Measurements from ENCODE around the gene DBI.

The DBI gene

DNA sequence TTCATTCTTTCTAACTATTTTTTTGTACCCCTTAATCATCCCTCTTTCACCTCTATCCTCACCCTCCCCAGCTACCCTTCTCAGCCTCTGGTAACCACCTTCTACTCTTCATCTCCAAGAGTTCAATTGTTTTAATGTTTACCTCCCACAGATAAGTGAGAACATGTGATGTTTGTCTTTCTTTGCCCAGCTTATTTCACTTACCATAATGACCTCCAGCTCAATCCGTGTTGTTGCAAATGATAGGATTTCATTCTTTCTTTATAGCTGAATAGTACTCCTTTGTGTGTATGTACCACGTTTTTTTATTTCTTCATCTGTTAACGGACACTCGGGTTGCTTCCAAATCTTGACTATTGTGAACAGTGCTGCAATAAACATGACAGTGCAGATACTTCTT, 42.7 kb downstream of the DBI start:
- Histone ChIP-seq H3K4me1 (ENCODE audit: control insufficient read depth in 5 of 5, insufficient read depth in 5 of 5, low read length in 5 of 5) (peaks cover 4 to 11% (median 7%) of the 10 kb centered on the region in 5 donors), H3K27me3 (ENCODE audit: control insufficient read depth in 5 of 5, insufficient read depth in 4 of 5, low read length in 5 of 5) (no peaks in the 10 kb centered on the region), H3K4me3 (ENCODE audit: low read depth in 1 of 5, low read length in 5 of 5) (no peak overlapping the region), H3K9ac (ENCODE audit: low read length in 5 of 5) (no peak overlapping the region), H3K36me3 (ENCODE audit: control insufficient read depth in 5 of 5, insufficient read depth in 5 of 5, low read length in 5 of 5) (no peaks in the 10 kb centered on the region), H3K9me3 (ENCODE audit: control insufficient read depth in 5 of 5, low read length in 5 of 5) (peaks cover 0 to 3% (median 0%) of the 10 kb centered on the region in 5 donors), H3K27ac (ENCODE audit: low read depth, low read length) (no peak overlapping the region)

DNA sequence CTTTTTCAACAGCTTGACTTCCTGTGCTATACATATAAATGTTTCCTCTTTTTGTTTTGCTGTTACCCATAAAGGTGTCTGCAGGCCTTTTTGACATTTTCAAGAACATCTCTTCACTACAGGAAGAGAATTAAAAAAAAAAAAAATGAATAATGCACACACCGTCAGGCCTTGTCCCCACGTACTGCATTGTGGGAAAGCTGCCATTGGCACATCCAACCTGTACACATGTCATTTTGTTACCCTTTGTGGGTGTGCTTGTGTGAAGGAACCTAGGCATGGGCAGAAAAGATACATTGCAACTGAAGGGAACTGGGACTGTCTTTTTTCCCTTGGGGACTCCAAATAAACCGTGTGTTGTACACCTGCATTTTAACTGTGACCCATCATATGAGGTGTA, 48.1 kb downstream of the DBI start:
- Histone ChIP-seq H3K36me3 (ENCODE audit: control insufficient read depth in 5 of 5, insufficient read depth in 5 of 5, low read length in 5 of 5) (no peaks in the 10 kb centered on the region), H3K9me3 (ENCODE audit: control insufficient read depth in 5 of 5, low read length in 5 of 5) (no peaks in the 10 kb centered on the region), H3K27me3 (ENCODE audit: control insufficient read depth in 5 of 5, insufficient read depth in 4 of 5, low read length in 5 of 5) (no peaks in the 10 kb centered on the region), H3K27ac (ENCODE audit: low read depth, low read length) (no peak overlapping the region), H3K4me1 (ENCODE audit: control insufficient read depth in 5 of 5, insufficient read depth in 5 of 5, low read length in 5 of 5) (peaks cover 0 to 17% (median 7%) of the 10 kb centered on the region in 5 donors), H3K9ac (ENCODE audit: low read length in 5 of 5) (no peak overlapping the region), H3K4me3 (ENCODE audit: low read depth in 1 of 5, low read length in 5 of 5) (no peak overlapping the region)

DNA sequence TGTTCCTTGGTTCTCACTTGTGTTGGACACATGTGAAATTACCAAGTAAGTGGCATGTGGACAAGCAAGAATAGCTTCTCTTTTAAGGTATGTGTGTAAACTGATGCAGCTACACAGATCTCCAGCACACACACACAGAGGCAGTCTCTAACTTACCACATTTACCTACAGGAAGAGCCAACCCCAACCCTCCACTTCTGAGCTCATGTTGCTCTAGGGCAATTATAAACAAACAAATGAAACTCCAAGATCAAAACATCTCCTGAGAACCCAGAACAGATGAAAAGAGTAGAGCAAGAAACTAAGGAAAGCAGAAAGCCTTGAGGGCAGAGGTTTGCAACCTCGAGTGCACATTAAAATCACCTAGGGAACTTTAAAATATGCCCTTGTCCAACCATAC, 48.9 kb downstream of the DBI start:
- H3K4me3 ChIP-seq (ENCODE audit: low read depth in 1 of 5, low read length in 5 of 5) = no peak overlapping the region
- peaks cover 0 to 24% (median 14%) of the 10 kb centered on the region in 5 donors for H3K4me1 ChIP-seq (ENCODE audit: control insufficient read depth in 5 of 5, insufficient read depth in 5 of 5, low read length in 5 of 5)
- no peak overlapping the region for H3K27ac ChIP-seq (ENCODE audit: low read depth, low read length)
- H3K9me3 ChIP-seq (ENCODE audit: control insufficient read depth in 5 of 5, low read length in 5 of 5) = no peaks in the 10 kb centered on the region
- H3K36me3 ChIP-seq (ENCODE audit: control insufficient read depth in 5 of 5, insufficient read depth in 5 of 5, low read length in 5 of 5) = no peaks in the 10 kb centered on the region
- H3K9ac ChIP-seq (ENCODE audit: low read length in 5 of 5) = no peak overlapping the region
- no peaks in the 10 kb centered on the region for H3K27me3 ChIP-seq (ENCODE audit: control insufficient read depth in 5 of 5, insufficient read depth in 4 of 5, low read length in 5 of 5)

DNA sequence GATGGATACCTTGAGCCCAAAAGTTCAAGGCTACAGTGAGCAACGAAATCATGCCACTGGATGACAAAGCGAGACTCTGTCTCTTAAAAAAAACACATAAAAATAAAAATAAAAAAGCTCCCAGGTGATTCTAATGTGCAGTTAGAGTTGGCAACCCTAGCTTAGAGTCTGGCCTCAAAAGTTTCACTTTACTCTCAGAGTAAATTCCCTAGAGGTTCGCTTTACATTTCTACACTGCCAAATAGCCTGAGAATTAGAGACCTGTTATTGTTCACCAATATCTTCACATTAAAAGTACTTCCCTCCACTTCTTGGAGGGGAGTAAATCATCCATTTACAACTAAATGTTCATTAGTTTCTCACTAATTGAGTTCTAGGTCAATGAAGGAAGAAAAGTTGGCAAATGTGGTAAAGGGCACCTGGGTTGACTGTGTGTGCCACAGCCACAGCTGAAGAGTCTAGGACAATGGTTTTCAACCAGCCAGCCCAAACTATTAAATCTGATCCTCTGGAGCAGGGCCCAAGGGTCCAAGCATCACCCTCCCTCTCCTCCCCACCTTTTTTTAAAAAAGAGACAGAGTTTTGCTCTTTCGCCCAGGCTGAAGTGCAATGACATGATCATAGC, 49.6 kb downstream of the DBI start:
- H3K36me3 ChIP-seq (ENCODE audit: control insufficient read depth in 5 of 5, insufficient read depth in 5 of 5, low read length in 5 of 5) = no peaks in the 10 kb centered on the region
- no peaks in the 10 kb centered on the region for H3K27me3 ChIP-seq (ENCODE audit: control insufficient read depth in 5 of 5, insufficient read depth in 4 of 5, low read length in 5 of 5)
- H3K9me3 ChIP-seq (ENCODE audit: control insufficient read depth in 5 of 5, low read length in 5 of 5) = no peaks in the 10 kb centered on the region
- no peak overlapping the region for H3K4me3 ChIP-seq (ENCODE audit: low read depth in 1 of 5, low read length in 5 of 5)
- H3K27ac ChIP-seq (ENCODE audit: low read depth, low read length) = no peak overlapping the region
- H3K9ac ChIP-seq (ENCODE audit: low read length in 5 of 5) = no peak overlapping the region
- H3K4me1 ChIP-seq (ENCODE audit: control insufficient read depth in 5 of 5, insufficient read depth in 5 of 5, low read length in 5 of 5) = peaks cover 0 to 32% (median 22%) of the 10 kb centered on the region in 5 donors

DNA sequence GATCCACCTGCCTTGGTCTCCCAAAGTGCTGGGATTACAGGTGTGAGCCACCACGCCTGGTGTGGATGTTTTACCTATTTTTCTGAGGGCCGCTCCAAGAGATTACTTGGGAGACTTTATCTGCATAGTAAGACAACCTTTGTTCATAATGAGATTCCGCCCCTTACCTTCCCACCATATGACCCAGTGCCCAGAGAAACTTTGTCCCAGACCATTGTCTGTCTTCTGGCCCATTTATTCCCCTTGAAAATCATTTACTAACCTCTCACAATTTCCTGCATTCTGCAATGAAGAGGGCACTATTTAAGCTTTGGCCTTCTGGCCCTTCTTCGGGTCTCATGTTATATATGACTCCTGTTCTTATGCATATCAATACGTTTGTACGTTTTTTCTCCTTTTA, 51.1 kb downstream of the DBI start:
- Histone ChIP-seq H3K9ac (ENCODE audit: low read length in 5 of 5) (no peak overlapping the region), H3K4me3 (ENCODE audit: low read depth in 1 of 5, low read length in 5 of 5) (no peak overlapping the region), H3K9me3 (ENCODE audit: control insufficient read depth in 5 of 5, low read length in 5 of 5) (no peaks in the 10 kb centered on the region), H3K27ac (ENCODE audit: low read depth, low read length) (no peak overlapping the region), H3K4me1 (ENCODE audit: control insufficient read depth in 5 of 5, insufficient read depth in 5 of 5, low read length in 5 of 5) (peaks cover 0 to 39% (median 24%) of the 10 kb centered on the region in 5 donors), H3K27me3 (ENCODE audit: control insufficient read depth in 5 of 5, insufficient read depth in 4 of 5, low read length in 5 of 5) (no peaks in the 10 kb centered on the region), H3K36me3 (ENCODE audit: control insufficient read depth in 5 of 5, insufficient read depth in 5 of 5, low read length in 5 of 5) (no peaks in the 10 kb centered on the region)

DNA sequence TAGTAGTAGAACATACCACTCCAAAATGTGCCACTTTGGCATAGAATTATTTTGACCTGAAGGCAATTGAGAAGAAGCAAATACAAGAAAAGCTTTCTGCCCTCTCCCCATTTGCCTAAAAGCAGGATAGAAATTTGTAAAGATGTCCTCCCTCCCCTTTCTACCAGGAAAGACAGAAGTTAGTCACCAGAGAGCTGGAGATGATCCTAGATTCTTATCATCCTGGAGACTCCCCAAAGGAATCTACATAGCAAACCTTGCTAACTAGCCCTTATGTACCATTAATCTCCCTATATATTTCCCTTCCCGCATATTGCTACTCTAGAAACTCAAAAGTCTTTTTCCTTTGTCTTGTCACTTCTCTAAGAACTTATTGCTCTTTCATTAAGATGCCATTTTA, 52.3 kb downstream of the DBI start:
- Histone ChIP-seq H3K27ac (ENCODE audit: low read depth, low read length) (peak overlapping the region; percentile 82), H3K36me3 (ENCODE audit: control insufficient read depth in 5 of 5, insufficient read depth in 5 of 5, low read length in 5 of 5) (no peaks in the 10 kb centered on the region), H3K9me3 (ENCODE audit: control insufficient read depth in 5 of 5, low read length in 5 of 5) (no peaks in the 10 kb centered on the region), H3K27me3 (ENCODE audit: control insufficient read depth in 5 of 5, insufficient read depth in 4 of 5, low read length in 5 of 5) (no peaks in the 10 kb centered on the region), H3K4me1 (ENCODE audit: control insufficient read depth in 5 of 5, insufficient read depth in 5 of 5, low read length in 5 of 5) (peaks cover 0 to 39% (median 24%) of the 10 kb centered on the region in 5 donors), H3K4me3 (ENCODE audit: low read depth in 1 of 5, low read length in 5 of 5) (no peak overlapping the region), H3K9ac (ENCODE audit: low read length in 5 of 5) (no peak overlapping the region)

GRCh38 chr2:119419803-119420508, 53.2 kb downstream of the DBI start:
- H3K4me3 ChIP-seq (ENCODE audit: low read depth in 1 of 5, low read length in 5 of 5) = peak overlapping the region in 1 of 5 donors; percentile 10
- peak overlapping the region; percentile 82 for H3K27ac ChIP-seq (ENCODE audit: low read depth, low read length)
- no peaks in the 10 kb centered on the region for H3K36me3 ChIP-seq (ENCODE audit: control insufficient read depth in 5 of 5, insufficient read depth in 5 of 5, low read length in 5 of 5)
- peak overlapping the region in 1 of 5 donors; percentile 36 for H3K9ac ChIP-seq (ENCODE audit: low read length in 5 of 5)
- peaks cover 0 to 39% (median 24%) of the 10 kb centered on the region in 5 donors for H3K4me1 ChIP-seq (ENCODE audit: control insufficient read depth in 5 of 5, insufficient read depth in 5 of 5, low read length in 5 of 5)
- H3K27me3 ChIP-seq (ENCODE audit: control insufficient read depth in 5 of 5, insufficient read depth in 4 of 5, low read length in 5 of 5) = no peaks in the 10 kb centered on the region
- no peaks in the 10 kb centered on the region for H3K9me3 ChIP-seq (ENCODE audit: control insufficient read depth in 5 of 5, low read length in 5 of 5)

- H3K27me3 ChIP-seq (ENCODE audit: control insufficient read depth in 5 of 5, insufficient read depth in 4 of 5, low read length in 5 of 5) = no peaks in the 10 kb centered on the region
- H3K9me3 ChIP-seq (ENCODE audit: control insufficient read depth in 5 of 5, low read length in 5 of 5) = no peaks in the 10 kb centered on the region
- peaks cover 6 to 52% (median 37%) of the 10 kb centered on the region in 5 donors for H3K4me1 ChIP-seq (ENCODE audit: control insufficient read depth in 5 of 5, insufficient read depth in 5 of 5, low read length in 5 of 5)
- peak overlapping the region in 1 of 5 donors; percentile 25 for H3K4me3 ChIP-seq (ENCODE audit: low read depth in 1 of 5, low read length in 5 of 5)
- H3K27ac ChIP-seq (ENCODE audit: low read depth, low read length) = peak overlapping the region; percentile 82
- no peaks in the 10 kb centered on the region for H3K36me3 ChIP-seq (ENCODE audit: control insufficient read depth in 5 of 5, insufficient read depth in 5 of 5, low read length in 5 of 5)
- no peak overlapping the region for H3K9ac ChIP-seq (ENCODE audit: low read length in 5 of 5)
Observed at GRCh38 chr2:119421304-119421703, 54.5 kb downstream of the DBI start.

DNA sequence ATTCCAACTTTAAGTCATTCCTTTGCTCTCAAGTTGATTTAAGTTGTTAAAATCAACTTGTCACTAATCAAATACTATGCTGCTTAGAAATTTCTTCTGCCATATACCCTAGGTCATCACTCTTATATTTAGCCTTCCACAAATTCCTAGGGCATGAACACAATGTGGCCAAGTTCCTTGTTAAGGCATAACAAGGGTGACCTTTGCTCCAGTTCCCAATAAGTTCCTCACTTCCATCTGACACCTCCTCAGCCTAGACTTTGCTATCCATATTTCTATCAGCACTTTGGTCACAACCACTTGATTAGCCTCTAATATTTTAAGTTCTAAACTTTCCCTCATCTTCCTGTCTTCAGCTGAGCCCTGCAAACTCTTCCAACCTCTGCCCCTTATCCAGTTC, 55.0 kb downstream of the DBI start:
- no peaks in the 10 kb centered on the region for H3K27me3 ChIP-seq (ENCODE audit: control insufficient read depth in 5 of 5, insufficient read depth in 4 of 5, low read length in 5 of 5)
- H3K9me3 ChIP-seq (ENCODE audit: control insufficient read depth in 5 of 5, low read length in 5 of 5) = no peaks in the 10 kb centered on the region
- H3K27ac ChIP-seq (ENCODE audit: low read depth, low read length) = peak overlapping the region; percentile 82
- H3K9ac ChIP-seq (ENCODE audit: low read length in 5 of 5) = no peak overlapping the region
- no peak overlapping the region for H3K4me3 ChIP-seq (ENCODE audit: low read depth in 1 of 5, low read length in 5 of 5)
- no peaks in the 10 kb centered on the region for H3K36me3 ChIP-seq (ENCODE audit: control insufficient read depth in 5 of 5, insufficient read depth in 5 of 5, low read length in 5 of 5)
- H3K4me1 ChIP-seq (ENCODE audit: control insufficient read depth in 5 of 5, insufficient read depth in 5 of 5, low read length in 5 of 5) = peaks cover 8 to 53% (median 42%) of the 10 kb centered on the region in 5 donors
